ENCODE results near the gene TMPRSS5.

- TF ChIP-seq, protein P1, sequence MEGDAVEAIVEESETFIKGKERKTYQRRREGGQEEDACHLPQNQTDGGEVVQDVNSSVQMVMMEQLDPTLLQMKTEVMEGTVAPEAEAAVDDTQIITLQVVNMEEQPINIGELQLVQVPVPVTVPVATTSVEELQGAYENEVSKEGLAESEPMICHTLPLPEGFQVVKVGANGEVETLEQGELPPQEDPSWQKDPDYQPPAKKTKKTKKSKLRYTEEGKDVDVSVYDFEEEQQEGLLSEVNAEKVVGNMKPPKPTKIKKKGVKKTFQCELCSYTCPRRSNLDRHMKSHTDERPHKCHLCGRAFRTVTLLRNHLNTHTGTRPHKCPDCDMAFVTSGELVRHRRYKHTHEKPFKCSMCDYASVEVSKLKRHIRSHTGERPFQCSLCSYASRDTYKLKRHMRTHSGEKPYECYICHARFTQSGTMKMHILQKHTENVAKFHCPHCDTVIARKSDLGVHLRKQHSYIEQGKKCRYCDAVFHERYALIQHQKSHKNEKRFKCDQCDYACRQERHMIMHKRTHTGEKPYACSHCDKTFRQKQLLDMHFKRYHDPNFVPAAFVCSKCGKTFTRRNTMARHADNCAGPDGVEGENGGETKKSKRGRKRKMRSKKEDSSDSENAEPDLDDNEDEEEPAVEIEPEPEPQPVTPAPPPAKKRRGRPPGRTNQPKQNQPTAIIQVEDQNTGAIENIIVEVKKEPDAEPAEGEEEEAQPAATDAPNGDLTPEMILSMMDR (IDR thresholded peaks at IDR 0.05; ENCODE audit: poor library complexity, severe bottlenecking): no peak
- TF ChIP-seq TAF1 (IDR thresholded peaks at IDR 0.05; ENCODE audit: low read depth): no peak
These were observed 30.5 kb downstream of the TMPRSS5 start for GRCh38 chr11:113675565-113675964.
